CD4-positive, alpha-beta T cell treated with Interleukin-12 subunit alpha and Interleukin-12 subunit beta, for 1 hour (primary cell): ENCODE measurements around the gene SF3B6.

Source experiments
- DNase-seq: peaks from one replicate; pipeline ENCODE4 v3.0.0-alpha.2; 2020

SF3B6 gene

GRCh38 chr2:24018241-24018640, 57.9 kb downstream of the SF3B6 start:
- no peak for DNase-seq

GRCh38 chr2:24017711-24018110, 58.4 kb downstream of the SF3B6 start:
- no peak for DNase-seq
